Cardiac muscle cell (in vitro differentiated cells and primary cell): ENCODE measurements around the gene TGM1. TPM values are rescaled to one million over a fixed set of nuclear protein-coding genes. Genes with fewer than 3 reads are reported as not detected.

Experiments
- DNase-seq, 2 donors: peaks; one replicate each; pipeline versions ENCODE4 v3.0.0 to v3.0.0-alpha.2; 2010 to 2017; ENCODE audit warnings: low read depth in 1 of 2, low spot score in 1 of 2
- H3K27ac ChIP-seq: fragments of 200-600 bp; sonication (generic); 2 replicates; pipeline ENCODE4 v1.5.1; 2016
- H3K27me3 ChIP-seq: fragments of 200-600 bp; sonication (generic); 2 replicates; pipeline ENCODE4 v1.6.0; 2016; ENCODE audit warnings: control low read depth
- H3K36me3 ChIP-seq: fragments of 200-600 bp; sonication (generic); 2 replicates; pipeline ENCODE4 v1.5.1; 2016; ENCODE audit warnings: control low read depth
- H3K4me1 ChIP-seq: fragments of 200-600 bp; sonication (generic); 2 replicates; pipeline ENCODE4 v1.8.1; 2017; ENCODE audit warnings: low read depth, mild to moderate bottlenecking, mixed run types
- H3K4me3 ChIP-seq: fragments of 200-600 bp; sonication (generic); 2 replicates; pipeline ENCODE4 v1.5.1; 2016; ENCODE audit warnings: mild to moderate bottlenecking
- H3K9me3 ChIP-seq: fragments of 200-600 bp; sonication (generic); 2 replicates; pipeline ENCODE4 v1.5.1; 2017; ENCODE audit warnings: low read depth, mild to moderate bottlenecking, control low read depth
- polyA plus RNA-seq: library from polyadenylated mRNA; unstranded; fragments of >200 nt; fragmentation: Nextera tagmentation; extraction: Ambion mirVana; gene quantifications from 2 replicates; pipeline ENCODE4 v1.2.1, GENCODE V29; 2016
- total RNA-seq: library from RNA; depleted of rRNA; stranded (reverse); fragments of >200 nt; gene quantifications from 2 replicates; pipeline ENCODE4 v1.2.3, GENCODE V29; 2016
- TF ChIP-seq, protein P1 (sequence below): IDR thresholded peaks from 2 replicates; pipeline ENCODE4 v1.5.1; 2012; ENCODE audit warnings: low read depth, mild to moderate bottlenecking, low read length

Gene TGM1
- total RNA-seq = 0.35 and 1.7 TPM in 2 replicates
- 0.65 TPM in 1 of 2 replicates, not detected in the other for polyA plus RNA-seq

DNA sequence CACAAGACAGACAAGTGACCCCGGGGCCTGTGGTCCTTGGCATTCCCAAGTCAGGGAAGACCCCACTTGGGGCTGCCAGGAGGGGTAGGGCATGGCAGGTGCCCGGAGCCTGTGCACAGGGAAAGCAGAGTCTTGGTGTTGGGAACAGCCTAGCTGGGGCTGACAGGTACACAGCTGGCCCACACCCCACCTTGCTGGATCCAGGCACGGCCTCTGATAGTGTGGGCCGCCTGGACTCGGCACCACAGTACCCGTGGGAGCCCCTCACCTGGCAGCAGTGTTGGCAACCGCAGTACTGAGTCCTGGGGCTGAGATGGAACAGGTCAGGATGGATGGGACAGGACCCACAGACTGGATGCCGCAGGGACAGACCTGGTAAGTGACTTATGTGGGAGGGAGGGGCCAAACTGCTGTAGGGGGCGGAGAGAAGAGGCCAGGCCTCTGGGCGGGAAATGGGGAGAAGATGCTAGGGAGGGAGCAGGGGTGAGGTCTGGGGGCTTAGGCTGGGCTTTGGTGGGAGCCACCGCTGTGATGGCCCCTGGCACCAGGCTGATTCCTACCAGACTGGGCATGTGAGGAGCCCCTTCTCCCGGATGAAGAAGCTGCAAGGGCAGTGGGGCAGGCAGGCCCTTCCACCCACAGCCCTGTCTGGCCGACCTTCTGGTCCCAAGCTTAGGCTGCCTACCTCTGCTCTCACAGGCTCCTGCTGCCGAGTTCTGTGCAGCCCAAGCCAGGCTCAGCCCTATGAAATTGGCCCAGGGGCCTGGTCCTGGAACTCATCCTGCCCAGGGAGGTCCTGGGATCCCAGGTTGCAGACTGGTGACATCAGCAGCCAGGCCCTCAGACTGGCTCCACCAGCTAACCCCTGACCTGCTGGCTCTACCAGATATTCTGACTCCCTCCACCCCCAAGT lies at the start of gene TGM1:
Gene TGM1, minus strand, starts transcription at position 357 of the 913 bp plus-strand sequence. CDS start 825 bp downstream, outside the sequence.
- TF ChIP-seq, protein P1, sequence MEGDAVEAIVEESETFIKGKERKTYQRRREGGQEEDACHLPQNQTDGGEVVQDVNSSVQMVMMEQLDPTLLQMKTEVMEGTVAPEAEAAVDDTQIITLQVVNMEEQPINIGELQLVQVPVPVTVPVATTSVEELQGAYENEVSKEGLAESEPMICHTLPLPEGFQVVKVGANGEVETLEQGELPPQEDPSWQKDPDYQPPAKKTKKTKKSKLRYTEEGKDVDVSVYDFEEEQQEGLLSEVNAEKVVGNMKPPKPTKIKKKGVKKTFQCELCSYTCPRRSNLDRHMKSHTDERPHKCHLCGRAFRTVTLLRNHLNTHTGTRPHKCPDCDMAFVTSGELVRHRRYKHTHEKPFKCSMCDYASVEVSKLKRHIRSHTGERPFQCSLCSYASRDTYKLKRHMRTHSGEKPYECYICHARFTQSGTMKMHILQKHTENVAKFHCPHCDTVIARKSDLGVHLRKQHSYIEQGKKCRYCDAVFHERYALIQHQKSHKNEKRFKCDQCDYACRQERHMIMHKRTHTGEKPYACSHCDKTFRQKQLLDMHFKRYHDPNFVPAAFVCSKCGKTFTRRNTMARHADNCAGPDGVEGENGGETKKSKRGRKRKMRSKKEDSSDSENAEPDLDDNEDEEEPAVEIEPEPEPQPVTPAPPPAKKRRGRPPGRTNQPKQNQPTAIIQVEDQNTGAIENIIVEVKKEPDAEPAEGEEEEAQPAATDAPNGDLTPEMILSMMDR = no peak
- Histone ChIP-seq H3K27ac (no peak within 1 kb of the TSS), H3K4me1 (no peaks in the 10 kb centered on the region), H3K36me3 (no peaks in the 10 kb centered on the region), H3K27me3 (no peaks in the 10 kb centered on the region), H3K9me3 (no peaks in the 10 kb centered on the region), H3K4me3 (no peak within 1 kb of the TSS)
- no peak for DNase-seq

DNA sequence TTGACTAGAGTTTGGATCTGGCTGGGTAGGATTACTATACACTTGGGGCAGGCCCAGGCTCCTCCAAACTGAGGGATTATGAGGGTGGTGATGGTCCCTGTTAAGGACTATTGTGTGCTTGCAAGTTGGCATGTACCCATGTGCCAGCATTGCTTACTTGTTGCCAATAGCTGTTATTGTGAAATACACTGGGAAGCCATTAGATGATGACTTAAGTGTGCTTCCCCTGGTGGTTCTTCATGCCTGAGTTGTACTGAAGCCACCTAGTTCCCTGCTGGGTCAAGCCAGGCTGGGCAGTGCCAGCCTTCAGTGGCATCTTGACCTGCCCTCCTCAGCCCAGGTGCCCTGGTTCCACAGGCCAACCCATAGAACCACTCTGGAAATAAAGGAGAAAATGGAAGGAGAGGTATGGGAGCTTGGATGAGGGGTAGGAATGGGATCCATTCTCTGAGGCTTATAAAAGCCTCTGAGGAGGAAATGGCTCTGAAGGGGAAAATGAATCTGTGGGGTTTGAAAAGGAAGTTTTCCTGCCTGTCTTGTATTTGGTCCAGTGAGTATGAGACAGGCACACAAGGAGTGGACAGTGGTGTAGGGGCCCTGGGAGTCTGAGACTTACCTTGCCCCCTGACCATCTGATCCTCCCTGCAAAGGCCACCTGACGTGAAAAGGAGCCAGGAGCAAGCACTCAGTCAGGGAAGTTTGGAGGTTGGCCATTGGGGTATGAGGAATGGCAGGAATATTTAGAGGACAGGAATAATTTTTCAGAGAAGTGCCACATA lies 49.0 kb upstream of the TGM1 start:
- H3K27ac ChIP-seq = no peak overlapping the region
- no peaks in the 10 kb centered on the region for H3K4me1 ChIP-seq
- TF ChIP-seq, protein P1 = no peak
- no peaks in the 10 kb centered on the region for H3K27me3 ChIP-seq
- peak in 1 of 2 donors; percentile 23 for DNase-seq
- H3K9me3 ChIP-seq = no peaks in the 10 kb centered on the region
- H3K36me3 ChIP-seq = no peaks in the 10 kb centered on the region
- H3K4me3 ChIP-seq = no peak overlapping the region

DNA sequence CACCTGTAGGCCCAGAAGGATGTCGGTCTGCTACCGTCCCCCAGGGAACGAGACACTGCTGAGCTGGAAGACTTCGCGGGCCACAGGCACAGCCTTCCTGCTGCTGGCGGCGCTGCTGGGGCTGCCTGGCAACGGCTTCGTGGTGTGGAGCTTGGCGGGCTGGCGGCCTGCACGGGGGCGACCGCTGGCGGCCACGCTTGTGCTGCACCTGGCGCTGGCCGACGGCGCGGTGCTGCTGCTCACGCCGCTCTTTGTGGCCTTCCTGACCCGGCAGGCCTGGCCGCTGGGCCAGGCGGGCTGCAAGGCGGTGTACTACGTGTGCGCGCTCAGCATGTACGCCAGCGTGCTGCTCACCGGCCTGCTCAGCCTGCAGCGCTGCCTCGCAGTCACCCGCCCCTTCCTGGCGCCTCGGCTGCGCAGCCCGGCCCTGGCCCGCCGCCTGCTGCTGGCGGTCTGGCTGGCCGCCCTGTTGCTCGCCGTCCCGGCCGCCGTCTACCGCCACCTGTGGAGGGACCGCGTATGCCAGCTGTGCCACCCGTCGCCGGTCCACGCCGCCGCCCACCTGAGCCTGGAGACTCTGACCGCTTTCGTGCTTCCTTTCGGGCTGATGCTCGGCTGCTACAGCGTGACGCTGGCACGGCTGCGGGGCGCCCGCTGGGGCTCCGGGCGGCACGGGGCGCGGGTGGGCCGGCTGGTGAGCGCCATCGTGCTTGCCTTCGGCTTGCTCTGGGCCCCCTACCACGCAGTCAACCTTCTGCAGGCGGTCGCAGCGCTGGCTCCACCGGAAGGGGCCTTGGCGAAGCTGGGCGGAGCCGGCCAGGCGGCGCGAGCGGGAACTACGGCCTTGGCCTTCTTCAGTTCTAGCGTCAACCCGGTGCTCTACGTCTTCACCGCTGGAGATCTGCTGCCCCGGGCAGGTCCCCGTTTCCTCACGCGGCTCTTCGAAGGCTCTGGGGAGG lies 47.9 kb upstream of the TGM1 start, which contains the start of gene LTB4R:
Gene LTB4R, plus strand, starts transcription at position 857 of the 959 bp plus-strand sequence. CDS start 4,150 bp downstream, outside the sequence.
- no peaks in the 10 kb centered on the region for H3K9me3 ChIP-seq
- no peak within 1 kb of the TSS for H3K27ac ChIP-seq
- no peaks in the 10 kb centered on the region for H3K36me3 ChIP-seq
- no peak within 1 kb of the TSS for H3K4me3 ChIP-seq
- peak in 1 of 2 donors; percentile 88 for DNase-seq
- no peaks in the 10 kb centered on the region for H3K27me3 ChIP-seq
- TF ChIP-seq, protein P1 = peak; percentile 28
- no peaks in the 10 kb centered on the region for H3K4me1 ChIP-seq

DNA sequence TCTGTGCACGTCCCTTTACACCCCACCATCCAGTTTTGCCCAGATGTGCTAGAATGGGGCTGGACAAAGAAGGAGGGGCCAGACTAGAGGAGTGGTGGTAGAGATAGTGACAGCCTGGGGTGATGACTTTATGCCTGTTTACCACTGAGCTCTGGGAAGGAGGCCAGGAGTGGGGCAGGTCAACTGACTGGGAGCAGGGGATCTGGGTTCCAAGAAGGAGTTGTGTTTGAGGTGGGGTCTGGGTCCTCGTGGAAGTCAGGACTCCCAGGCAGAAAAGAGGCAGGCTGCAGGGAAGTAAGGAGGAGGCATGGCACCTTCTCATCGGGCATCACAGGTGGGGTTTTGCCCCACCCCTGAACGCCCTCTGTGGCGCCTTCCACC lies 47.3 kb upstream of the TGM1 start:
- Histone ChIP-seq H3K4me3 (no peak overlapping the region), H3K9me3 (no peaks in the 10 kb centered on the region), H3K36me3 (no peaks in the 10 kb centered on the region), H3K4me1 (no peaks in the 10 kb centered on the region), H3K27ac (no peak overlapping the region), H3K27me3 (no peaks in the 10 kb centered on the region)
- TF ChIP-seq, protein P1 = no peak
- DNase-seq = no peak
